IMR-90 (cell line): ENCODE measurements around the gene DNASE2B. TPM values are rescaled to one million over a fixed set of nuclear protein-coding genes. Genes with fewer than 3 reads are reported as not detected.

Source experiments
- ATAC-seq: fragments of 200-7000 bp; cut with Tn5 transposase; 2 replicates; pipeline ENCODE4 v1.9.1; 2020; ENCODE audit warnings: low read depth, mild to moderate bottlenecking, moderate library complexity
- BruUV-seq: library from RNA; stranded (reverse); fragments of 400-500 nt; replicated peaks from 2 replicates; lab custom pipeline; 2021; lab: Mats Ljungman, UMichigan
- CTCF ChIA-PET: fragments of 300-600 bp; formaldehyde crosslinking; extraction: SDS; loops from one replicate; lab custom pipeline; 2021; ENCODE audit warnings: antibody characterized with exemption; lab: Yijun Ruan, JAX
- POLR2A ChIA-PET: fragments of 300-600 bp; sonication (Branson Sonifier 250); formaldehyde crosslinking; loops from one replicate; lab custom pipeline; 2022; ENCODE audit warnings: antibody characterized with exemption; ENCODE audit not compliant: unreplicated experiment; lab: Charles Lee
- DNase-seq: peaks from one replicate; pipeline ENCODE4 v3.0.0; 2013
- H2AFZ ChIP-seq: replicated peaks from 2 replicates; pipeline ENCODE3; 2013; ENCODE audit warnings: low read length, mild to moderate bottlenecking; ENCODE audit not compliant: poor library complexity
- H2AK5ac ChIP-seq: 2 replicates; pipeline ENCODE4 v1.6.1; 2013; ENCODE audit warnings: low read depth, low read length, inconsistent platforms
- H2AK9ac ChIP-seq: replicated peaks from 2 replicates; pipeline ENCODE3; 2013; ENCODE audit warnings: mild to moderate bottlenecking, low read depth, low read length, moderate library complexity; ENCODE audit not compliant: poor library complexity
- H2BK120ac ChIP-seq: 2 replicates; pipeline ENCODE4 v1.6.1; 2013; ENCODE audit warnings: low read depth, low read length, inconsistent platforms
- H2BK15ac ChIP-seq: 3 replicates; pipeline ENCODE4 v1.6.1; 2013; ENCODE audit warnings: low read depth, low read length, inconsistent platforms
- H2BK20ac ChIP-seq: 2 replicates; pipeline ENCODE4 v1.6.1; 2013; ENCODE audit warnings: low read depth, mild to moderate bottlenecking, inconsistent platforms, low read length, moderate library complexity
- H2BK5ac ChIP-seq: 2 replicates; pipeline ENCODE4 v1.6.1; 2013; ENCODE audit warnings: mild to moderate bottlenecking, low read depth, low read length, inconsistent platforms; ENCODE audit not compliant: poor library complexity, severe bottlenecking
- H3K14ac ChIP-seq: replicated peaks from 2 replicates; pipeline ENCODE4 v1.6.1; 2013; ENCODE audit warnings: low read depth, low read length, inconsistent platforms
- H3K18ac ChIP-seq: 2 replicates; pipeline ENCODE4 v1.6.1; 2013; ENCODE audit warnings: low read depth, low read length, control low read depth
- H3K23ac ChIP-seq: 2 replicates; pipeline ENCODE4 v1.6.1; 2013; ENCODE audit warnings: low read depth, low read length, inconsistent platforms
- H3K27ac ChIP-seq: 2 replicates; pipeline ENCODE4 v1.5.1; 2013; ENCODE audit warnings: mild to moderate bottlenecking, control low read depth, low read length; ENCODE audit not compliant: insufficient read depth
- H3K27me3 ChIP-seq: 2 replicates; pipeline ENCODE4 v1.6.1; 2013; ENCODE audit warnings: low read length; ENCODE audit not compliant: control insufficient read depth, insufficient read depth
- H3K36me3 ChIP-seq: 2 replicates; pipeline ENCODE4 v1.6.1; 2013; ENCODE audit warnings: low read length, mixed read lengths; ENCODE audit not compliant: control insufficient read depth, insufficient read depth
- H3K4ac ChIP-seq: 2 replicates; pipeline ENCODE4 v1.6.1; 2013; ENCODE audit warnings: low read depth, low read length, inconsistent platforms
- H3K4me1 ChIP-seq: 2 replicates; pipeline ENCODE4 v1.6.1; 2013; ENCODE audit warnings: low read length, mixed read lengths; ENCODE audit not compliant: control insufficient read depth, insufficient read depth
- H3K4me2 ChIP-seq: 2 replicates; pipeline ENCODE4 v1.6.1; 2013; ENCODE audit warnings: low read depth, mild to moderate bottlenecking, control low read depth, low read length, moderate library complexity
- H3K4me3 ChIP-seq: 2 replicates; pipeline ENCODE4 v1.5.1; 2013; ENCODE audit warnings: low read depth, mild to moderate bottlenecking, control low read depth, low read length, moderate library complexity; ENCODE audit not compliant: insufficient read depth
- H3K56ac ChIP-seq: 2 replicates; pipeline ENCODE4 v1.6.1; 2013; ENCODE audit warnings: low read length, inconsistent platforms; ENCODE audit not compliant: insufficient read depth; ENCODE audit errors: extremely low read depth
- H3K79me1 ChIP-seq, 2 experiments: 2 replicates each; pipeline ENCODE4 v1.6.1; 2013; ENCODE audit warnings: low read length in 2 of 2, inconsistent platforms in 1 of 2, low read depth in 1 of 2
- H3K9ac ChIP-seq: 2 replicates; pipeline ENCODE4 v1.6.1; 2013; ENCODE audit warnings: low read depth, low read length, control low read depth
- H3K9me1 ChIP-seq: 2 replicates; pipeline ENCODE4 v1.6.1; 2013; ENCODE audit warnings: low read length, inconsistent platforms; ENCODE audit not compliant: insufficient read depth
- H3K9me3 ChIP-seq: 2 replicates; pipeline ENCODE4 v1.6.1; 2013; ENCODE audit warnings: low read length; ENCODE audit not compliant: control insufficient read depth, insufficient read depth
- H4K20me1 ChIP-seq: 2 replicates; pipeline ENCODE4 v1.6.1; 2013; ENCODE audit warnings: low read length, inconsistent platforms; ENCODE audit not compliant: insufficient read depth
- H4K5ac ChIP-seq: 2 replicates; pipeline ENCODE4 v1.6.1; 2013; ENCODE audit warnings: mild to moderate bottlenecking, low read depth, low read length, control low read depth
- H4K8ac ChIP-seq, 2 experiments: 2 replicates each; pipeline ENCODE4 v1.6.1; 2013; ENCODE audit warnings: low read depth in 2 of 2, low read length in 2 of 2, control low read depth in 1 of 2, inconsistent platforms in 1 of 2
- H4K91ac ChIP-seq: 2 replicates; pipeline ENCODE4 v1.6.1; 2013; ENCODE audit warnings: low read depth, low read length, inconsistent platforms; ENCODE audit not compliant: insufficient read depth
- CEBPB ChIP-seq: IDR thresholded peaks from 2 replicates; pipeline ENCODE4 v1.6.1; 2012; ENCODE audit warnings: low read depth, low read length, improper control_type of control experiment
- MAZ ChIP-seq: IDR thresholded peaks from 2 replicates; pipeline ENCODE4 v1.6.1; 2012; ENCODE audit warnings: low read depth, mild to moderate bottlenecking, low read length, improper control_type of control experiment, moderate library complexity, borderline replicate concordance
- MXI1 ChIP-seq: IDR thresholded peaks from 2 replicates; pipeline ENCODE4 v1.6.1; 2012; ENCODE audit warnings: low read depth, mild to moderate bottlenecking, low read length, moderate library complexity, borderline replicate concordance
- POLR2A ChIP-seq: IDR thresholded peaks from 2 replicates; pipeline ENCODE4 v1.6.1; 2012; ENCODE audit warnings: mild to moderate bottlenecking, low read depth, low read length
- RAD21 ChIP-seq: IDR thresholded peaks from 2 replicates; pipeline ENCODE4 v1.6.1; 2012; ENCODE audit warnings: low read length, improper control_type of control experiment
- RFX5 ChIP-seq: IDR thresholded peaks from 2 replicates; pipeline ENCODE4 v1.8.0; 2012; ENCODE audit warnings: low read depth, mild to moderate bottlenecking, low read length, moderate library complexity
- WGBS, 2 experiments: methylation state at CpG; one replicate each; pipeline versions ENCODE4 v1.1.5 to v1.1.7; 2013; ENCODE audit warnings: missing lambda C conversion rate in 2 of 2; ENCODE audit not compliant: insufficient read length in 1 of 2; ENCODE audit errors: extremely low coverage in 2 of 2; 5-methylcytosine and 5-hydroxymethylcytosine counted together
- dilution Hi-C: fragments of 300-500 bp; cut with HindIII; formaldehyde crosslinking; loops from one replicate; pipeline ENCODE4 v1.14.3; 2018; ENCODE audit warnings: low sequenced_read_pairs; ENCODE audit not compliant: unreplicated experiment
- in situ Hi-C: fragments of 300-500 bp; cut with MboI; formaldehyde crosslinking; loops from 3 replicates; pipeline ENCODE4 v1.14.3; 2019; ENCODE audit warnings: low sequenced_read_pairs, inconsistent platforms, mixed read lengths
- intact Hi-C: fragments of 100-400 bp; cut with micrococcal nuclease; formaldehyde crosslinking; loops from 2 replicates; pipeline ENCODE4 v1.10.0; 2022
- polyA plus RNA-seq, 3 experiments: library from polyadenylated mRNA; depleted of rRNA; stranded (reverse); fragments of >200 nt; gene quantifications; 2 replicates each; pipeline ENCODE4 v1.2.3, GENCODE V29; 2012; ENCODE audit warnings: low replicate concordance in 1 of 3
- total RNA-seq: library from RNA; depleted of rRNA; stranded (reverse); fragments of >200 nt; gene quantifications from 2 replicates; pipeline ENCODE4 v1.2.3, GENCODE V29; 2012
- TF ChIP-seq, protein P1 (sequence below): fragments of 150-350 bp; IDR thresholded peaks from 2 replicates; pipeline ENCODE4 v1.6.1; 2017; ENCODE audit warnings: mild to moderate bottlenecking, antibody characterized with exemption, low read length, low read depth

DNASE2B gene
- total and polyA plus RNA-seq, 2 of the 4 experiments (the other 2 are of a cell fraction), result not detected

- H3K4ac ChIP-seq, result no peak overlapping the region
- no peak overlapping the region for H3K27ac ChIP-seq
- no peaks in the 10 kb centered on the region for H3K36me3 ChIP-seq
- DNase-seq (no peak), ATAC-seq (no peak)
- H2AK5ac ChIP-seq, result no peak overlapping the region
- H2BK15ac ChIP-seq, result no peak overlapping the region
- BruUV-seq, result no TSS peak
- H3K4me2 ChIP-seq, result no peak overlapping the region
- in situ Hi-C loops (loop anchor here (25.0 kb wide), 1 partner anchor 333 kb away; no protein-coding TSS in a partner anchor), intact Hi-C loops (no loop called here), dilution Hi-C loops (loop anchor here (25.0 kb wide), 1 partner anchor 292 kb away; the partner anchor contains the start of gene PRKACB)
- TF ChIP-seq MAZ (no peak), CEBPB (no peak), RAD21 (no peak), RFX5 (no peak), POLR2A (no peak), MXI1 (no peak)
- TF ChIP-seq, protein P1, sequence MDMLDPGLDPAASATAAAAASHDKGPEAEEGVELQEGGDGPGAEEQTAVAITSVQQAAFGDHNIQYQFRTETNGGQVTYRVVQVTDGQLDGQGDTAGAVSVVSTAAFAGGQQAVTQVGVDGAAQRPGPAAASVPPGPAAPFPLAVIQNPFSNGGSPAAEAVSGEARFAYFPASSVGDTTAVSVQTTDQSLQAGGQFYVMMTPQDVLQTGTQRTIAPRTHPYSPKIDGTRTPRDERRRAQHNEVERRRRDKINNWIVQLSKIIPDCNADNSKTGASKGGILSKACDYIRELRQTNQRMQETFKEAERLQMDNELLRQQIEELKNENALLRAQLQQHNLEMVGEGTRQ, result no peak
- H3K14ac ChIP-seq, result no peak overlapping the region
- no peaks in the 10 kb centered on the region for H4K20me1 ChIP-seq
- H3K27me3 ChIP-seq, result no peaks in the 10 kb centered on the region
- ChIA-PET POLR2A (no interaction called here), CTCF (no interaction called here)
- H4K8ac ChIP-seq, result no peak overlapping the region
- no peak overlapping the region for H2BK120ac ChIP-seq
- H4K5ac ChIP-seq, result no peak overlapping the region
- no peak overlapping the region for H3K18ac ChIP-seq
- H3K4me3 ChIP-seq, result no peak overlapping the region
- H3K79me1 ChIP-seq, result no peaks in the 10 kb centered on the region
- H2BK20ac ChIP-seq, result no peak overlapping the region
- H2AFZ ChIP-seq, result no peak overlapping the region
- H4K91ac ChIP-seq, result no peak overlapping the region
- H3K9me1 ChIP-seq, result no peaks in the 10 kb centered on the region
- H3K4me1 ChIP-seq, result peaks cover 1% of the 10 kb centered on the region; the same call in 1 of the 2 replicates
- H2BK5ac ChIP-seq, result no peak overlapping the region
- H3K23ac ChIP-seq, result no peak overlapping the region
- H3K9me3 ChIP-seq, result peaks cover 2% of the 10 kb centered on the region
- H2AK9ac ChIP-seq, result no peak overlapping the region
- H3K56ac ChIP-seq, result no peak overlapping the region
- no peak overlapping the region for H3K9ac ChIP-seq
- no CpG with 5 or more reads among the region's 1 CpG for WGBS, 2 experiments
These were observed 30.9 kb downstream of the DNASE2B start for GRCh38 chr1:84429231-84429630.
